IMR-90 (cell line): ENCODE measurements around the gene GLS. TPM values are rescaled to one million over a fixed set of nuclear protein-coding genes. Genes with fewer than 3 reads are reported as not detected.

Source experiments
- ATAC-seq: fragments of 200-7000 bp; cut with Tn5 transposase; 2 replicates; pipeline ENCODE4 v1.9.1; 2020; ENCODE audit warnings: low read depth, mild to moderate bottlenecking, moderate library complexity
- BruUV-seq: library from RNA; stranded (reverse); fragments of 400-500 nt; replicated peaks from 2 replicates; lab custom pipeline; 2021; lab: Mats Ljungman, UMichigan
- CTCF ChIA-PET: fragments of 300-600 bp; formaldehyde crosslinking; extraction: SDS; loops from one replicate; lab custom pipeline; 2021; ENCODE audit warnings: antibody characterized with exemption; lab: Yijun Ruan, JAX
- POLR2A ChIA-PET: fragments of 300-600 bp; sonication (Branson Sonifier 250); formaldehyde crosslinking; loops from one replicate; lab custom pipeline; 2022; ENCODE audit warnings: antibody characterized with exemption; ENCODE audit not compliant: unreplicated experiment; lab: Charles Lee
- DNase-seq: peaks from one replicate; pipeline ENCODE4 v3.0.0; 2013
- H2AFZ ChIP-seq: replicated peaks from 2 replicates; pipeline ENCODE3; 2013; ENCODE audit warnings: low read length, mild to moderate bottlenecking; ENCODE audit not compliant: poor library complexity
- H2AK5ac ChIP-seq: 2 replicates; pipeline ENCODE4 v1.6.1; 2013; ENCODE audit warnings: low read depth, low read length, inconsistent platforms
- H2AK9ac ChIP-seq: replicated peaks from 2 replicates; pipeline ENCODE3; 2013; ENCODE audit warnings: mild to moderate bottlenecking, low read depth, low read length, moderate library complexity; ENCODE audit not compliant: poor library complexity
- H2BK120ac ChIP-seq: 2 replicates; pipeline ENCODE4 v1.6.1; 2013; ENCODE audit warnings: low read depth, low read length, inconsistent platforms
- H2BK15ac ChIP-seq: 3 replicates; pipeline ENCODE4 v1.6.1; 2013; ENCODE audit warnings: low read depth, low read length, inconsistent platforms
- H2BK20ac ChIP-seq: 2 replicates; pipeline ENCODE4 v1.6.1; 2013; ENCODE audit warnings: low read depth, mild to moderate bottlenecking, inconsistent platforms, low read length, moderate library complexity
- H2BK5ac ChIP-seq: 2 replicates; pipeline ENCODE4 v1.6.1; 2013; ENCODE audit warnings: mild to moderate bottlenecking, low read depth, low read length, inconsistent platforms; ENCODE audit not compliant: poor library complexity, severe bottlenecking
- H3K14ac ChIP-seq: replicated peaks from 2 replicates; pipeline ENCODE4 v1.6.1; 2013; ENCODE audit warnings: low read depth, low read length, inconsistent platforms
- H3K18ac ChIP-seq: 2 replicates; pipeline ENCODE4 v1.6.1; 2013; ENCODE audit warnings: low read depth, low read length, control low read depth
- H3K23ac ChIP-seq: 2 replicates; pipeline ENCODE4 v1.6.1; 2013; ENCODE audit warnings: low read depth, low read length, inconsistent platforms
- H3K27ac ChIP-seq: 2 replicates; pipeline ENCODE4 v1.5.1; 2013; ENCODE audit warnings: mild to moderate bottlenecking, control low read depth, low read length; ENCODE audit not compliant: insufficient read depth
- H3K27me3 ChIP-seq: 2 replicates; pipeline ENCODE4 v1.6.1; 2013; ENCODE audit warnings: low read length; ENCODE audit not compliant: control insufficient read depth, insufficient read depth
- H3K36me3 ChIP-seq: 2 replicates; pipeline ENCODE4 v1.6.1; 2013; ENCODE audit warnings: low read length, mixed read lengths; ENCODE audit not compliant: control insufficient read depth, insufficient read depth
- H3K4ac ChIP-seq: 2 replicates; pipeline ENCODE4 v1.6.1; 2013; ENCODE audit warnings: low read depth, low read length, inconsistent platforms
- H3K4me1 ChIP-seq: 2 replicates; pipeline ENCODE4 v1.6.1; 2013; ENCODE audit warnings: low read length, mixed read lengths; ENCODE audit not compliant: control insufficient read depth, insufficient read depth
- H3K4me2 ChIP-seq: 2 replicates; pipeline ENCODE4 v1.6.1; 2013; ENCODE audit warnings: low read depth, mild to moderate bottlenecking, control low read depth, low read length, moderate library complexity
- H3K4me3 ChIP-seq: 2 replicates; pipeline ENCODE4 v1.5.1; 2013; ENCODE audit warnings: low read depth, mild to moderate bottlenecking, control low read depth, low read length, moderate library complexity; ENCODE audit not compliant: insufficient read depth
- H3K56ac ChIP-seq: 2 replicates; pipeline ENCODE4 v1.6.1; 2013; ENCODE audit warnings: low read length, inconsistent platforms; ENCODE audit not compliant: insufficient read depth; ENCODE audit errors: extremely low read depth
- H3K79me1 ChIP-seq, 2 experiments: 2 replicates each; pipeline ENCODE4 v1.6.1; 2013; ENCODE audit warnings: low read length in 2 of 2, inconsistent platforms in 1 of 2, low read depth in 1 of 2
- H3K9ac ChIP-seq: 2 replicates; pipeline ENCODE4 v1.6.1; 2013; ENCODE audit warnings: low read depth, low read length, control low read depth
- H3K9me1 ChIP-seq: 2 replicates; pipeline ENCODE4 v1.6.1; 2013; ENCODE audit warnings: low read length, inconsistent platforms; ENCODE audit not compliant: insufficient read depth
- H3K9me3 ChIP-seq: 2 replicates; pipeline ENCODE4 v1.6.1; 2013; ENCODE audit warnings: low read length; ENCODE audit not compliant: control insufficient read depth, insufficient read depth
- H4K20me1 ChIP-seq: 2 replicates; pipeline ENCODE4 v1.6.1; 2013; ENCODE audit warnings: low read length, inconsistent platforms; ENCODE audit not compliant: insufficient read depth
- H4K5ac ChIP-seq: 2 replicates; pipeline ENCODE4 v1.6.1; 2013; ENCODE audit warnings: mild to moderate bottlenecking, low read depth, low read length, control low read depth
- H4K8ac ChIP-seq, 2 experiments: 2 replicates each; pipeline ENCODE4 v1.6.1; 2013; ENCODE audit warnings: low read depth in 2 of 2, low read length in 2 of 2, control low read depth in 1 of 2, inconsistent platforms in 1 of 2
- H4K91ac ChIP-seq: 2 replicates; pipeline ENCODE4 v1.6.1; 2013; ENCODE audit warnings: low read depth, low read length, inconsistent platforms; ENCODE audit not compliant: insufficient read depth
- FOS ChIP-seq: fragments of 150-350 bp; IDR thresholded peaks from 2 replicates; pipeline ENCODE4 v1.6.1; 2016; ENCODE audit warnings: low read depth, low read length
- MAFK ChIP-seq: IDR thresholded peaks from 2 replicates; pipeline ENCODE4 v1.6.1; 2012; ENCODE audit warnings: low read depth, low read length, improper control_type of control experiment
- MAZ ChIP-seq: IDR thresholded peaks from 2 replicates; pipeline ENCODE4 v1.6.1; 2012; ENCODE audit warnings: low read depth, mild to moderate bottlenecking, low read length, improper control_type of control experiment, moderate library complexity, borderline replicate concordance
- MXI1 ChIP-seq: IDR thresholded peaks from 2 replicates; pipeline ENCODE4 v1.6.1; 2012; ENCODE audit warnings: low read depth, mild to moderate bottlenecking, low read length, moderate library complexity, borderline replicate concordance
- RAD21 ChIP-seq: IDR thresholded peaks from 2 replicates; pipeline ENCODE4 v1.6.1; 2012; ENCODE audit warnings: low read length, improper control_type of control experiment
- RCOR1 ChIP-seq: IDR thresholded peaks from 2 replicates; pipeline ENCODE4 v1.6.1; 2012; ENCODE audit warnings: mild to moderate bottlenecking, low read length, improper control_type of control experiment; ENCODE audit not compliant: insufficient replicate concordance
- RFX5 ChIP-seq: IDR thresholded peaks from 2 replicates; pipeline ENCODE4 v1.8.0; 2012; ENCODE audit warnings: low read depth, mild to moderate bottlenecking, low read length, moderate library complexity
- WGBS, 2 experiments: methylation state at CpG; one replicate each; pipeline versions ENCODE4 v1.1.5 to v1.1.7; 2013; ENCODE audit warnings: missing lambda C conversion rate in 2 of 2; ENCODE audit not compliant: insufficient read length in 1 of 2; ENCODE audit errors: extremely low coverage in 2 of 2; 5-methylcytosine and 5-hydroxymethylcytosine counted together
- dilution Hi-C: fragments of 300-500 bp; cut with HindIII; formaldehyde crosslinking; loops from one replicate; pipeline ENCODE4 v1.14.3; 2018; ENCODE audit warnings: low sequenced_read_pairs; ENCODE audit not compliant: unreplicated experiment
- in situ Hi-C: fragments of 300-500 bp; cut with MboI; formaldehyde crosslinking; loops from 3 replicates; pipeline ENCODE4 v1.14.3; 2019; ENCODE audit warnings: low sequenced_read_pairs, inconsistent platforms, mixed read lengths
- intact Hi-C: fragments of 100-400 bp; cut with micrococcal nuclease; formaldehyde crosslinking; loops from 2 replicates; pipeline ENCODE4 v1.10.0; 2022
- polyA plus RNA-seq, 3 experiments: library from polyadenylated mRNA; depleted of rRNA; stranded (reverse); fragments of >200 nt; gene quantifications; 2 replicates each; pipeline ENCODE4 v1.2.3, GENCODE V29; 2012; ENCODE audit warnings: low replicate concordance in 1 of 3
- total RNA-seq: library from RNA; depleted of rRNA; stranded (reverse); fragments of >200 nt; gene quantifications from 2 replicates; pipeline ENCODE4 v1.2.3, GENCODE V29; 2012
- TF ChIP-seq, protein P1 (sequence below): fragments of 150-350 bp; IDR thresholded peaks from 2 replicates; pipeline ENCODE4 v1.6.1; 2016; ENCODE audit warnings: low read depth, mild to moderate bottlenecking, low read length, moderate library complexity, borderline replicate concordance

The GLS gene
- total and polyA plus RNA-seq, 2 of the 4 experiments (the other 2 are of a cell fraction), result 87.5 to 130 TPM

DNA sequence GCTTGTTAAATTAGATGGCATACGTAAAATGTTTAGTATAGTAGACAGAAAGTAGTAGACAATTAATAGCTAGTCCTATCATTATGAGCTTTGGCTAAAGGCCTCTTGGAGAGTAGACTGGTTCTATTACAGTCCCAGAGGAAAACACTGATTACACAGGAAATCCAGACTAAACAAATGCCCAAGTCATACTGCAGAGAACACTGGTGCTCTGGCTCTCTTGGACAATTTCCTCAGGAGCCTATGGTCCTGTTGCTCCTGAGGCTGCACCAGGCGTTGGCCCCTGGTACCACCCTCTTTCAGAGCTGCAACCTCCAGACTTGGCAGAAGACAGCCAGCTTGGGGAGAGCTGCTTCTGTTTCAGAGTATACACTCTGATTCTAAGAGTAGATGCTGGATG is 91.6 kb downstream of the GLS start:
- H3K14ac ChIP-seq, result no peak overlapping the region
- dilution Hi-C loops (no loop called here), in situ Hi-C loops (no loop called here), intact Hi-C loops (no loop called here)
- H3K4me3 ChIP-seq, result no peak overlapping the region
- no peak overlapping the region for H2BK120ac ChIP-seq
- 0 out of 4 replicates have a peak, but pooled peaks cover 0 to 3% of the 10 kb centered on the region in 2 experiments for H3K79me1 ChIP-seq
- no peak overlapping the region for H3K9ac ChIP-seq
- H2AFZ ChIP-seq, result no peak overlapping the region
- H4K91ac ChIP-seq, result no peak overlapping the region
- H4K20me1 ChIP-seq, result no peaks in the 10 kb centered on the region
- ATAC-seq (no peak; the same call in 1 of the 2 replicates), DNase-seq (no peak)
- ChIA-PET CTCF (no interaction called here), POLR2A (no interaction called here)
- H2AK9ac ChIP-seq, result no peak overlapping the region
- H2BK15ac ChIP-seq, result no peak overlapping the region
- no peak overlapping the region for H3K23ac ChIP-seq
- H3K9me1 ChIP-seq, result peaks cover 2% of the 10 kb centered on the region; the same call in 1 of the 2 replicates
- H3K27me3 ChIP-seq, result no peaks in the 10 kb centered on the region
- no peak overlapping the region for H3K4ac ChIP-seq
- no peak overlapping the region for H3K27ac ChIP-seq
- H3K4me2 ChIP-seq, result no peak overlapping the region
- no peak overlapping the region for H4K5ac ChIP-seq
- H3K56ac ChIP-seq, result no peak overlapping the region
- no CpG with 5 or more reads among the region's 2 CpGs for WGBS, 2 experiments
- H3K18ac ChIP-seq, result no peak overlapping the region
- TF ChIP-seq MXI1 (no peak), RFX5 (no peak), RCOR1 (no peak), MAFK (no peak), FOS (no peak), MAZ (no peak), RAD21 (no peak)
- TF ChIP-seq, protein P1, sequence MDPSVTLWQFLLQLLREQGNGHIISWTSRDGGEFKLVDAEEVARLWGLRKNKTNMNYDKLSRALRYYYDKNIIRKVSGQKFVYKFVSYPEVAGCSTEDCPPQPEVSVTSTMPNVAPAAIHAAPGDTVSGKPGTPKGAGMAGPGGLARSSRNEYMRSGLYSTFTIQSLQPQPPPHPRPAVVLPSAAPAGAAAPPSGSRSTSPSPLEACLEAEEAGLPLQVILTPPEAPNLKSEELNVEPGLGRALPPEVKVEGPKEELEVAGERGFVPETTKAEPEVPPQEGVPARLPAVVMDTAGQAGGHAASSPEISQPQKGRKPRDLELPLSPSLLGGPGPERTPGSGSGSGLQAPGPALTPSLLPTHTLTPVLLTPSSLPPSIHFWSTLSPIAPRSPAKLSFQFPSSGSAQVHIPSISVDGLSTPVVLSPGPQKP, result no peak
- H2BK20ac ChIP-seq, result no peak overlapping the region
- H4K8ac ChIP-seq, result no peak overlapping the region
- no peaks in the 10 kb centered on the region; the same call in 1 of the 2 replicates for H3K4me1 ChIP-seq
- no peaks in the 10 kb centered on the region for H3K9me3 ChIP-seq
- no peak overlapping the region for H2BK5ac ChIP-seq
- no TSS peak for BruUV-seq
- H2AK5ac ChIP-seq, result no peak overlapping the region
- peaks cover 48% of the 10 kb centered on the region for H3K36me3 ChIP-seq
